Measurements from ENCODE around the gene SRA1.
A peak's percentile ranks its signal among the peaks of the same experiment; 100 is the strongest.

The SRA1 gene

GRCh38 chr5:140549237-140550144 is 7.8 kb downstream of the SRA1 start:
- DNase-seq: no peak

GRCh38 chr5:140548791-140549190 is 8.5 kb downstream of the SRA1 start:
- DNase-seq: no peak

GRCh38 chr5:140548300-140548688 is 9.0 kb downstream of the SRA1 start:
- DNase-seq: peak in 1 of 6 experiments; percentile 20

GRCh38 chr5:140547508-140548299 is 9.6 kb downstream of the SRA1 start, which contains the start of gene EIF4EBP3:
Gene EIF4EBP3 (plus strand): TSS chr5:140547662. CDS start chr5:140547738, 76 bp downstream.
- peak; percentile 78 to 88 (median 84) for DNase-seq

- DNase-seq: no peak
Measured at GRCh38 chr5:140546851-140547507, 10.3 kb downstream of the SRA1 start.

GRCh38 chr5:140545606-140546005 is 11.7 kb downstream of the SRA1 start:
- DNase-seq: no peak

GRCh38 chr5:140544986-140545385 is 12.3 kb downstream of the SRA1 start:
- DNase-seq: no peak

GRCh38 chr5:140542972-140543371 is 14.3 kb downstream of the SRA1 start:
- DNase-seq: no peak

- DNase-seq: no peak
Measured at GRCh38 chr5:140540227-140540626, 17.0 kb downstream of the SRA1 start.

- DNase-seq: no peak
Measured at GRCh38 chr5:140524003-140524402, 33.3 kb downstream of the SRA1 start.

GRCh38 chr5:140513124-140513523 is 44.1 kb downstream of the SRA1 start:
- no peak for DNase-seq

GRCh38 chr5:140509898-140510297 is 47.4 kb downstream of the SRA1 start:
- DNase-seq: no peak

GRCh38 chr5:140502834-140503233 is 54.4 kb downstream of the SRA1 start:
- DNase-seq: no peak
